HG03135 (cell line): ENCODE measurements around the gene ZBED4.
A peak's percentile ranks its signal among the peaks of the same experiment; 100 is the strongest.

ENCODE experiments used
- ATAC-seq: cut with Tn5 transposase; IDR thresholded peaks from one replicate; pipeline ENCODE4 v1.9.1; 2021; ENCODE audit warnings: mild to moderate bottlenecking, moderate library complexity; ENCODE audit not compliant: unreplicated experiment

Gene ZBED4

GRCh38 chr22:49918911-49919881 is 65.6 kb downstream of the ZBED4 start:
- peak; percentile 6 for ATAC-seq

DNA sequence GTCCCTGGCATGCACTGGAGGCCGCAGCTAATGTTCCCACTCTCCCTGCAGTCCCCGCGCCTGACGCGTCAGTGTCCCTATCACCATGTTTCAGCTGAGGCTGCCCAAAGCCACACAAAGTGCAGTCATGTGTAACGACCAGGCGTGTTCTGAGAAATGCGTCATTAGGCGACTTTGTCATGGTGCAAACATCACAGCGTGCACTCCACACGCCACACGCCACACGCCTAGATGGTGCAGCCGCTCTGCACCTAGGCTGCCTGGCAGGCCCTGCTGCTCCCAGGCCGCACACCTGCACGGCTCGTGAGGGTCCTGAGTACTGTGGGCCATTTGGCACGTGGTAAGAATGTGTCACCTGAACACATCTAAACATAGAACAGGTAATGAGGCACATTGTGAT is 67.2 kb downstream of the ZBED4 start:
- no peak for ATAC-seq

- no peak for ATAC-seq
Observed at GRCh38 chr22:49921508-49922278, 68.0 kb downstream of the ZBED4 start.

DNA sequence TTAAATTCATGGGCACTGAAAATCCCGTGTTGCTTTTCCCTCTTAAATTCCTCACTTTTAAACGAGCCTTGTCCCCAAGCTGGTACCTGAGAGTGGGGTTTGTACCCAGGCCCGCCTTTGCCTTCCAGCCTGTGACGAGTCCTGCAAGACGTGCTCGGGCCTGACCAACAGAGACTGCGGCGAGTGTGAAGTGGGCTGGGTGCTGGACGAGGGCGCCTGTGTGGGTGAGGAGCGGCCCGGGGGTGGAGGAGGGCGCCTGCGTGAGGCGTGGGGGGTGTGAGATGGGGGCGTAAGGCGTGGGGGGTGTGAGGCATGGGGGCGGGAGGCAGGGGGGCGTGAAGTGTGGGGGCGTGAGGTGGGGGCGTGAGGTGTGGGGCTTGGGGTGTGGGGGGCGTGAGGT is 68.8 kb downstream of the ZBED4 start:
- ATAC-seq, result no peak

- ATAC-seq, result no peak
Observed at GRCh38 chr22:49922926-49923325, 69.3 kb downstream of the ZBED4 start.

DNA sequence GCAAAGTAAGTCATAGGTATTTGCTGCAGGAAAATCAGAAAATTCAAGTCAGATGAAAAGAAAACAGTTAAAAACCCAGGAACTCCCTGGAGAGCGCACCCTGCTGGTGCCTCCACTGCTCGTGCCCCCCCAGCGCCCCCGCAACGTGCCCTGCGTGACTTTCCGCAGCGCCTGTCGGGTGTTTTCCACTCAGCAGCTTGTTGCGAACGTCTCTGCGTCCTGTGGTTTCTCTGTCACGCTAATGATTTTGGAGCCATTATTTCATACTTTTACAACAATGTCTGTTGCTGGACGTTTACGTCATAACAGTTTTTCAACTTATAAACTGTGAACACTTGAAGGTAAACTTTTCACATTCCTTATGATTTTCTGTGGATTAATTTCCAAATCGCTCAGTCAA is 69.8 kb downstream of the ZBED4 start:
- ATAC-seq, result no peak

DNA sequence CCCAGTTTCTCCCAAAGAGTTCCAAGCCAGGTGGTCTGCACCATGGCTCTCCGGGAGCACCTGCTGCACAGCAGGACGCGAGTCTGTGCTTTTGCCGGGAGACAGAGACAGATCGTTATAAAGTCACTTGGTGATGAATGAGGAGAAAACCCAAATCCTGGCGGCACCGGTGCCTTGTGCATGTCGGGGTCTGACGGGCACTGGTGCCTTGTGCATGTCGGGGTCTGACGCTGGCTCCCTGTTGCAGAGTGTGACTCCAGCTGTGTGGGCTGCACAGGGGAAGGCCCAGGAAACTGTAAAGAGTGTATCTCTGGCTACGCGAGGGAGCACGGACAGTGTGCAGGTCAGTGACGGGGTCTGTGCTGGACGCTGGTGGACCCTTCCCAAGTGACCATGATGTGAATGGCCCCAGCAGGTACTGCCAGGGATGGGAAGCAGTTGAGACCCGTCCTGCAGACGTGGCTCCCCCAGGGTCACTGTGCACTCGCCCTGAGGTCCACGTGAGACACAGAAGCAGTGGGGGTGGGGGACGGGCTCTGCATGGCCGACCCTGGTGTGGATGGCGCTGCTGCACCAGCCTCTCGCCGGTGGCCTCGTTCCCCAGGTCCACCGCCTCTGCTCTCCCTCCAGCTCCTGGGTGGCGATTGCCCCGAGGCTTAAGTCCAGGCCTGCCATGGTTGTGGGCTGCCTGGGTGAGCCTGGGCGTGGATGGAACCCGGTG is 70.6 kb downstream of the ZBED4 start:
- ATAC-seq, result no peak

GRCh38 chr22:49925525-49926128 is 72.0 kb downstream of the ZBED4 start:
- ATAC-seq, result peak; percentile 38

DNA sequence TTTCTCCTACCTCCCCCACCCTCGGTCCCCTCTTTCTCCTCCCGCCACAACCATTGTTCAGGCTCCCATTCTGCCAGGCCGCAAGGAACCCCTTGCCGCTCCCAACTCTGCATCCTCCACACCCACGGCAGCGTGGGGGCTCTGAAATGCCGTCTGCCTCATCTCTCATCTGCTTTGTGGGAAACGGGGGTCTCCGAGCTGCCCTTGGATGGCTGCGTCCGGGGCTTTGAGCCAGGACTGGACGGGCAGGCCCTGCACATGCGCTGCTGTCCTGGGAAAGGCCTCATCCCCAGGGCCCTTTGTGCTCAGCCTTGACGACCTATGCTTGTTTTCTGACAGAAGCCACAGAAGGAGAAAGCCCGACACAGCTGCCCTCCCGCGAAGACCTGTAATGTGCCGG is 73.3 kb downstream of the ZBED4 start:
- no peak for ATAC-seq

DNA sequence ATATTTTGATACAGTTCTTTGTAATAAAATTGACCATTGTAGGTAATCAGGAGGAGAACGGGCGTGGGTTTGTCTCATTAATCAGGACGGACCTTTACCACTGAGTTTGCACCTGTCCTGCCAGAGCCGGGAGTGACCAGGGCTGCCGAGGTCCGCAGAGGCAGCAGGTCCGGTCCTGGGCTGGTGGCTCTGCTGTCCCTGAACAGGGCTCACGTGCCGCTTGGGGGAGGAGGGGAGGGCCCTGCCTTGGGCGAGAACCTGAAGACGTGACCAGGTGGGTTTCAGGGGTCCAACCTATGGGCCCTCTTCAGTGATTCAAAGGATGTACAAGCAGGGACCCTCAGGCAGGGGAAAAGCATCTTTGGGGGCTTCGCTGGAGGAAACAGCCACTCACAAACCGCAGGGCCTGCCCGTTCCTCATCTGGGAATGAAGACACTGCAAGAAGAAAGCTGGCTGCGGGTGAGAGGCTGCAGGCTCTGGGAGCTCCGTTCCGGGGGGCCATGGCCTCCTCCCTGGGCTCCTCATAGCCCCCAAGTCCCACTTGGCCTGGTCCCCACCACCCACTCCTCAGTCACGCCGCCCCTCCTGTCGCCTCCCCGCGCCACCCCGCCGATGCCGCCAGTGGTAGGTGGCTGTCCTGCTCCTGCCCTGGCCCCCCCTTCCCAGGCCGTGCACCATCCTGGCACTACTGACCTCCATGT is 74.0 kb downstream of the ZBED4 start:
- no peak for ATAC-seq

GRCh38 chr22:49928185-49928495 is 74.5 kb downstream of the ZBED4 start:
- no peak for ATAC-seq

DNA sequence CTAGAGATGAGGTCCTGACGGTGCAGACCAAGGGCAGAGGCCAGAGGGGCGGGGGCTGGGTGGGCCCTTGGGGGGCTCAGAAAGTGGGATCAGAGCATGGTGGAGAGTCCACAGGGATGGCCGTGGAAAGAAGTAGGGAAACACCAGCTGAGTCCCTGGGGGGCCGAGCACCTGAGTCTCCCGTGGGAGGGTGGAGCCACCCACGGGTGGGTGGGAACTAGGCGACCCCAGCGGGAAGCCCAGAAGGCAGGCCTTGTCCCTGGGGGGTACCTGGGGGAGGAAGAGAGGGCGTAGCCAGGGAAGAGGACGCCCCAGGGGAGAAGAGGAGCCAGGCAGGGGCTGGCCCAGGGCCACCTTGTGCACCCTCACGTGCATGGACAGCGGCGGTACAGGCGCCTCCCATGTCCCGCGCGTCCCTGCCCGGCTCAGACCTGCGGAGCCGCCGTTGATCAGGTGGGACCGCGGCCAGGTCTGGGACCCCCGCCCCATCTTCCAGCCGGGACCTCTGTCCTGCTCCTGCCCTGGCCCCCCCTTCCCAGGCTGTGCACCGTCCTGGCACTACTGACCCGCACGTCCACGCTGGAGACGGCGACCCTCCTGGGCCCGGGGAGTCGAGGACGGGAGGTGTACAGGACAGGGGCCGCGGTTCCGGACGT is 75.0 kb downstream of the ZBED4 start:
- no peak for ATAC-seq

DNA sequence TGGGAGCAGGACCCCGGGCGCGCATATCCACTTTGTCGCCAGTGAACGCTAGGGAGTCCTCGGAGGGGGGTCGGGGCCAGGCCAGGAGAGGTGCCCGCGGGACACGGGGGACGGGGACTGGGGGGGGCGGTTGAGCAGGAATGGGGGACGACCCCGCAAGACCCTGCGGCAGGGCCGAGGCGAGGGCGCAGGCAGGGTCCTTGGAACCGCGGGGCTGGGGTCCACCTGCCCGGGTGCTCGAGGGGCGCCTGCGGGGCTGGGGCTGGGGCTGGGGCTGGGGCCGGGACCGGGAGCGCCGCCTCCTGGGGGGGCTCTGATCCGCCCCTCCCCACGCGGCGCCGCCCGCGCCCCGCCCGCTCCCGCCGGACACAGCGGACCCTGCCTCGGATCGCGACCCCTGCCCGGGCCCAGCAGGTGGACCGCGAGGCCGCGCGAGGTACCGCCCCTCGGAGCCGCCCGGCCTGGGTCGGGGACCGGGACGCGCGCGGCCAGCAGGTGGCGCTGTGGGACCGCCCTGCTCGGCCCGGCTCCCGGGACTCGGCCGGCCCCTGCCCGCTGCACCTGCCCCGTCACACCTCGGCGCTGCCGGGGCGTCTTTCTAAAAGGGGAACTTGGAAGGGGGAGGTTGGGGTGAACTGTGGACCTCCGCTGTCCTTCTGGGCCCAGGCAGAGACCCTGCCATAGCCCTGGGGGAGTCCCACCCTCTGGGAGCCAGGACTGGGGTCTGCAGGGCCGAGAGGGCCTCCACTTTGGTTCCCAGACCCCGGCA is 75.8 kb downstream of the ZBED4 start:
- no peak for ATAC-seq

- no peak for ATAC-seq
Observed at GRCh38 chr22:49929994-49930575, 76.4 kb downstream of the ZBED4 start.

GRCh38 chr22:49930596-49931412 is 77.2 kb downstream of the ZBED4 start:
- ATAC-seq, result no peak

DNA sequence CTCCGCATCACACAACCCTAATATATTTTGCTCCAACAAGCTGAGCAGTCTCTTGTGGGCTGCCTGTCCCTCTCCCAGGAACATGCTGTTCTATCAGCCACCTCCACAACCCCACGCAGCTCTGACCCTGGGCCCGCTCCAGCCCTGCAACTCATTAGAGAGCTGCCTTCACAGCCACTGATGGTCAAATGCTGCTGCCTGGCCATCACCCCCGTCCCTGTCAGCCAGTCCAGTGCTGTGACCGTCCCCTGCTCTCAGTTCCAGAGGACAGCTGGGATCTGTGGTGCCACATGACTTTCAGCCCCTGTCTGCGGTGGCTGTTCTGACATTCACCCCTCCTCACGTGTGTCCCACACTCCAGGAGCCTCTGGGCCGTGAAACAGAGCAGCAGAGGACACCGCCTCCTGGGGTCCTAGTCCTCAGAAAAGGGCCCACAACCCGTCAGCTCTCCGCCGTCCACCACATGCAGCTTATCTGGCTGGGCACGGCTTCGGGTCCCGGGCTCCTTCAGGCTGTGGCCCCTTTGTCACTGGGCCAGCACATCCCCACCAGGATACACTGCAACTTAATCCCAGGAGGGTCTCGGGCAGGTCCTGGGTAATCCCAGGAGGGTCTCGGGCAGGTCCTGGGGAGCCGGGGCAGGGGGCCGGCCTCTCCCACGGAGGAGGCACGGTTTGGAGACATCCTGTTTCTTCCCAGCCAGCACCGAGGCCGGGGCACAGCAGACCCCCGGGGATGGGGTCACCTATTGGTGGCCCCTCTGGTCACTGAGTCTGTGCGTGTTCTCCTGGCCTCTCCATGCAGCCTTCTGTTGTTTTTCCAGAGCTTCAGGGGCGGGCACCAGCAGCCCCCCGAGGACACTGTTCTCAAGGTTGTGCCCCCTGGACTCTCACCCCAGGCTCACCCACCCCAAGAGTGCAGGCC is 79.9 kb downstream of the ZBED4 start:
- ATAC-seq, result no peak
